K562 (cell line): ENCODE data around the gene BANP. TPM values are rescaled to one million over a fixed set of nuclear protein-coding genes. Genes with fewer than 3 reads are reported as not detected.

Experiments
- ATAC-seq: fragments of 200-7000 bp; cut with Tn5 transposase; 3 replicates; pipeline ENCODE4 v1.9.1; 2020; ENCODE audit warnings: moderate library complexity
- BruUV-seq: library from RNA; stranded (reverse); fragments of 400-500 nt; replicated peaks from 2 replicates; lab custom pipeline; 2021; lab: Mats Ljungman, UMichigan
- CTCF ChIA-PET: fragments of 300-600 bp; formaldehyde crosslinking; extraction: SDS; loops from one replicate; lab custom pipeline; 2021; ENCODE audit warnings: low intra/inter-chr PET ratio; lab: Yijun Ruan, JAX
- POLR2A ChIA-PET: fragments of 300-600, 350-650 bp; sonication (Branson Sonifier 250); formaldehyde crosslinking; extraction: SDS; loops from one replicate; lab custom pipeline; 2021; ENCODE audit warnings: antibody characterized with exemption, inconsistent platforms; lab: Yijun Ruan, JAX
- DNase-seq, 4 experiments: peaks; one replicate each; pipeline versions ENCODE4 v3.0.0 to v3.0.0-alpha.2; 2011 to 2018; ENCODE audit warnings: low spot score in 3 of 4, mixed read lengths in 3 of 4; ENCODE audit errors: extremely low read depth in 1 of 4
- FAIRE-seq: peaks from 2 replicates; lab custom pipeline; 2011; peaks lifted over from hg19 to GRCh38; lab: Jason Lieb, UNC
- H2AFZ ChIP-seq: 2 replicates; pipeline ENCODE4 v1.6.0; 2011; ENCODE audit warnings: low read depth, low read length, control low read depth, inconsistent platforms
- H3K27ac ChIP-seq: fragments of 200-600 bp; 3 replicates; pipeline ENCODE4 v1.8.0; 2011; ENCODE audit warnings: low read depth, mild to moderate bottlenecking, control low read depth, inconsistent platforms, low read length, moderate library complexity, mixed read lengths; ENCODE audit errors: extremely low read depth
- H3K27me3 ChIP-seq, 2 experiments: fragments of 300-600 bp in 1 of 2; 2 replicates in 1 of 2; 3 replicates in 1 of 2; pipeline versions ENCODE4 v1.6.0 to v1.8.0; 2011; ENCODE audit warnings: inconsistent platforms in 2 of 2, low read length in 2 of 2, mild to moderate bottlenecking in 1 of 2, mixed read lengths in 1 of 2, moderate library complexity in 1 of 2; ENCODE audit not compliant: control insufficient read depth in 2 of 2, insufficient read depth in 2 of 2
- H3K36me3 ChIP-seq: fragments of 300-600 bp; 3 replicates; pipeline ENCODE4 v1.8.0; 2011; ENCODE audit warnings: mild to moderate bottlenecking, low read length, inconsistent platforms; ENCODE audit not compliant: control insufficient read depth, insufficient read depth
- H3K4me1 ChIP-seq, 2 experiments: fragments of 200-600 bp in 1 of 2; replicated peaks in 1 of 2; 2 replicates in 1 of 2; 3 replicates in 1 of 2; pipeline versions ENCODE4 v1.5.1 to v1.8.0; 2011; ENCODE audit warnings: inconsistent platforms in 2 of 2, low read length in 2 of 2, mild to moderate bottlenecking in 1 of 2, mixed read lengths in 1 of 2, moderate library complexity in 1 of 2; ENCODE audit not compliant: control insufficient read depth in 2 of 2, insufficient read depth in 2 of 2
- H3K4me2 ChIP-seq: 2 replicates; pipeline ENCODE4 v1.6.1; 2011; ENCODE audit warnings: low read length, control low read depth, inconsistent platforms, mixed read lengths; ENCODE audit not compliant: insufficient read depth
- H3K4me3 ChIP-seq: fragments of 200-600 bp; sonication (generic), shearing (Covaris generic); 2 replicates; pipeline ENCODE4 v1.5.1; 2016; ENCODE audit warnings: control low read depth, inconsistent platforms
- H3K79me2 ChIP-seq: fragments of 200-600 bp; 3 replicates; pipeline ENCODE4 v1.8.0; 2011; ENCODE audit warnings: low read length, inconsistent platforms; ENCODE audit not compliant: control insufficient read depth, insufficient read depth
- H3K9ac ChIP-seq, 2 experiments: 2 replicates each; pipeline versions ENCODE4 v1.6.0 to v1.6.1; 2011; ENCODE audit warnings: low read depth in 2 of 2, low read length in 2 of 2, control low read depth in 1 of 2, inconsistent platforms in 1 of 2, mild to moderate bottlenecking in 1 of 2, mixed read lengths in 1 of 2; ENCODE audit not compliant: insufficient read depth in 1 of 2
- H3K9me1 ChIP-seq: one replicate; pipeline ENCODE4 v1.6.0; 2011; ENCODE audit warnings: inconsistent platforms, mild to moderate bottlenecking, low read length, moderate library complexity; ENCODE audit not compliant: control insufficient read depth, insufficient read depth
- H3K9me3 ChIP-seq: replicated peaks from 2 replicates; pipeline ENCODE4 v1.5.1; 2011; ENCODE audit warnings: low read depth, low read length, inconsistent platforms; ENCODE audit not compliant: control insufficient read depth, insufficient read depth
- H4K20me1 ChIP-seq: replicated peaks from 2 replicates; pipeline ENCODE4 v1.6.1; 2011; ENCODE audit warnings: low read length, inconsistent platforms, mixed read lengths; ENCODE audit not compliant: control insufficient read depth, insufficient read depth
- ARNT ChIP-seq, 2 experiments: fragments of 450-650 bp; IDR thresholded peaks; 2 replicates each; pipeline ENCODE4 v1.6.1; 2016; ENCODE audit warnings: mild to moderate bottlenecking in 1 of 2
- CUX1 ChIP-seq: fragments of 200-800 bp; sonication (Bioruptor generic); IDR thresholded peaks from 2 replicates; pipeline ENCODE4 v1.6.1; 2016; ENCODE audit warnings: missing genetic modification characterization, missing compliant biosample characterization
- EGR1 ChIP-seq: fragments of 450-650 bp; conservative IDR thresholded peaks from 2 replicates; pipeline ENCODE4 v1.6.1; 2017; ENCODE audit warnings: mild to moderate bottlenecking
- ESRRA ChIP-seq: fragments of 450-650 bp; IDR thresholded peaks from 2 replicates; pipeline ENCODE4 v1.6.1; 2014; ENCODE audit warnings: low read depth, mild to moderate bottlenecking, moderate library complexity, borderline replicate concordance
- KAT7 ChIP-seq: sonication (generic); formaldehyde crosslinking; IDR thresholded peaks from 2 replicates; pipeline ENCODE4 v1.8.0; 2022; ENCODE audit warnings: missing genetic modification reagents, mild to moderate bottlenecking, borderline replicate concordance
- POLR2G ChIP-seq: fragments of 200-400 bp; formaldehyde crosslinking; IDR thresholded peaks from 2 replicates; pipeline ENCODE4 v1.6.1; 2017; ENCODE audit warnings: low read depth, mild to moderate bottlenecking, antibody characterized with exemption, low read length, moderate library complexity
- SNIP1 ChIP-seq: fragments of 450-650 bp; IDR thresholded peaks from 2 replicates; pipeline ENCODE4 v1.7.1; 2017; ENCODE audit warnings: low read depth, mild to moderate bottlenecking
- ZNF778 ChIP-seq: fragments of 450-650 bp; formaldehyde crosslinking; IDR thresholded peaks from 2 replicates; pipeline ENCODE4 v1.4.0; 2020; ENCODE audit warnings: mild to moderate bottlenecking, moderate library complexity
- WGBS: fragments of 100-300 bp; shearing (Covaris generic); methylation state at CpG from one replicate; pipeline ENCODE4 v1.1.6; 2016; ENCODE audit warnings: low coverage, mixed read lengths; ENCODE audit not compliant: insufficient coverage; ENCODE audit errors: missing lambda C conversion rate; 5-methylcytosine and 5-hydroxymethylcytosine counted together
- in situ Hi-C: fragments of 300-500 bp; cut with MboI; formaldehyde crosslinking; loops from 4 replicates; pipeline ENCODE4 v1.15.0; 2018; ENCODE audit warnings: inconsistent platforms, mixed read lengths
- intact Hi-C: fragments of 100-400 bp; cut with micrococcal nuclease; formaldehyde crosslinking; loops from 2 replicates; pipeline ENCODE4 v1.14.2; 2022
- polyA plus RNA-seq, 8 experiments: library from polyadenylated mRNA; depleted of rRNA in 4 of 8; stranded (reverse) in 5 of 8; unstranded in 3 of 8; fragments of >200 nt; fragmentation: Nextera tagmentation in 2 of 8; fragmentation: Illumina TruSeq in 1 of 8; extraction: Ambion mirVana in 2 of 8; extraction: Trizol in 1 of 8; gene quantifications; 2 replicates each; pipeline versions ENCODE4 v1.2.1 to v1.2.3, GENCODE V29; 2011 to 2014; ENCODE audit warnings: inconsistent platforms in 1 of 8, missing spikeins in 1 of 8
- total RNA-seq, 7 experiments: library from RNA; depleted of rRNA in 6 of 7; stranded (reverse); fragments of >200 nt in 6 of 7; fragmentation: Illumina TruSeq in 2 of 7; extraction: Trizol in 2 of 7; gene quantifications; 2 replicates each; pipeline versions ENCODE4 v1.2.1 to v1.2.3, GENCODE V29; 2011 to 2021; ENCODE audit warnings: low replicate concordance in 1 of 7

BANP gene
- total and polyA plus RNA-seq, 9 of the 15 experiments (the other 6 are each of a cell fraction or from before 2014, with no cell fraction given), result 4.6 to 22.1 (median 15.6) TPM

GRCh38 chr16:88013766-88014251, 62.6 kb downstream of the BANP start:
- ATAC-seq, result no peak
- H4K20me1 ChIP-seq, result no peaks in the 10 kb centered on the region
- H3K9me1 ChIP-seq, result no peaks in the 10 kb centered on the region
- H3K9ac ChIP-seq, result no peak overlapping the region; a peak in 1 of 4 replicates
- H3K4me3 ChIP-seq, result no peak overlapping the region
- H3K27me3 ChIP-seq, result no peaks in the 10 kb centered on the region
- no peak for DNase-seq
- CTCF ChIA-PET, result no interaction called here
- intact Hi-C loops, result no loop called here
- 61% methylated on average over 8 of the region's 8 CpGs for WGBS
- in situ Hi-C loops, result no loop called here
- no peaks in the 10 kb centered on the region for H3K9me3 ChIP-seq
- no peak overlapping the region for H3K4me2 ChIP-seq
- no peak overlapping the region for H2AFZ ChIP-seq
- BruUV-seq, result no TSS peak
- FAIRE-seq, result no peak
- POLR2A ChIA-PET, result no interaction called here
- H3K27ac ChIP-seq, result no peak overlapping the region
- H3K4me1 ChIP-seq, result peaks cover 0 to 5% of the 10 kb centered on the region in 2 experiments; a peak in 2 of 5 replicates
- TF ChIP-seq KAT7 (CRISPR knock-in tag) (no peak), EGR1 (no peak), CUX1 (CRISPR knock-in tag) (no peak), ZNF778 (CRISPR knock-in tag) (no peak), POLR2G (no peak), SNIP1 (no peak), ARNT (IDR thresholded peaks at IDR 0.05) (no peak), ESRRA (no peak)
- H3K36me3 ChIP-seq, result peaks cover 13% of the 10 kb centered on the region; the same call in 1 of the 3 replicates
- no peaks in the 10 kb centered on the region for H3K79me2 ChIP-seq
